ENCODE data around the gene UBXN11. TPM values are rescaled to one million over a fixed set of nuclear protein-coding genes. Genes with fewer than 3 reads are reported as not detected.

The UBXN11 gene, protein sequence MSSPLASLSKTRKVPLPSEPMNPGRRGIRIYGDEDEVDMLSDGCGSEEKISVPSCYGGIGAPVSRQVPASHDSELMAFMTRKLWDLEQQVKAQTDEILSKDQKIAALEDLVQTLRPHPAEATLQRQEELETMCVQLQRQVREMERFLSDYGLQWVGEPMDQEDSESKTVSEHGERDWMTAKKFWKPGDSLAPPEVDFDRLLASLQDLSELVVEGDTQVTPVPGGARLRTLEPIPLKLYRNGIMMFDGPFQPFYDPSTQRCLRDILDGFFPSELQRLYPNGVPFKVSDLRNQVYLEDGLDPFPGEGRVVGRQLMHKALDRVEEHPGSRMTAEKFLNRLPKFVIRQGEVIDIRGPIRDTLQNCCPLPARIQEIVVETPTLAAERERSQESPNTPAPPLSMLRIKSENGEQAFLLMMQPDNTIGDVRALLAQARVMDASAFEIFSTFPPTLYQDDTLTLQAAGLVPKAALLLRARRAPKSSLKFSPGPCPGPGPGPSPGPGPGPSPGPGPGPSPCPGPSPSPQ
- total RNA-seq, result 3.0 and 4.3 TPM in 2 replicates

- DNase-seq (ENCODE audit: low read depth, low spot score), result peak; percentile 57
These were observed at the start of gene UBXN11 for GRCh38 chr1:26306290-26307229. Gene UBXN11 (minus strand): TSS chr1:26306636. CDS start chr1:26302883, 3,753 bp downstream.

- no peak for DNase-seq (ENCODE audit: low read depth, low spot score)
These were observed 49.7 kb upstream of the UBXN11 start for GRCh38 chr1:26356106-26356505.

- DNase-seq (ENCODE audit: low read depth, low spot score), result no peak
These were observed 48.5 kb upstream of the UBXN11 start for GRCh38 chr1:26354972-26355371.

GRCh38 chr1:26353976-26354820 is 47.8 kb upstream of the UBXN11 start, which contains the start of gene CRYBG2:
Gene CRYBG2 (minus strand): TSS chr1:26354130. CDS start chr1:26346657, 7,473 bp downstream.
- no peak for DNase-seq (ENCODE audit: low read depth, low spot score)

DNA sequence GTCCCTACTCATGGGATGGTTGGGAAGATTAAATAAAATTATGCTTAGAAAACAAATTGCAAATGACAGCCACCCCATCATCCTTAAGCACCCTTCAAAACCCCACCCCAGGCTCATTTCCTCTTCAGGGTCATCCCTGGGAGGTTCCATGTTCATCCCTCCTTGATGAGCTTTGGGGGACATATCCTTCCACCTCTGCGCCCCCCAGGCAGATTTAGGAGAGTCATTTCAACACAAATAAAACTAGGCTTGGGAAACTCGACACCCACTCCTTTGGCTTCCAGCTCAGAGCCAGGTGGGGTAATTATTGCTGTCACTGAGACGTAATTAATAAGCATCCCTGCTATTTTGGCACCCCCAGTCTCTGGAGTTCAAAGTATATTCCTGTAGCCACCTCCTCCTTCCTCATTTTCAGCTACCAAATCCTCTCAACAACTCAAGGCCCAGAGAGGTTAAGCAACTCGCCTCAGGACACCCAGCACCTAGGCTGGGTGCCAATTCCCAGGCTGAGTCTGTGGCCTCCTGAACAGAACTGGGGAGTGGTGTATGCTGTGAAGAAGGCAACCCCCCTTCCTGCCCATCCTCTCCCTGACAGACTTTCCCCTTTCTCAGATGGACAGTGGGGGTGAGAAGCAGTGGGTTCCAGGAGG is 46.9 kb upstream of the UBXN11 start:
- DNase-seq (ENCODE audit: low read depth, low spot score), result no peak

DNA sequence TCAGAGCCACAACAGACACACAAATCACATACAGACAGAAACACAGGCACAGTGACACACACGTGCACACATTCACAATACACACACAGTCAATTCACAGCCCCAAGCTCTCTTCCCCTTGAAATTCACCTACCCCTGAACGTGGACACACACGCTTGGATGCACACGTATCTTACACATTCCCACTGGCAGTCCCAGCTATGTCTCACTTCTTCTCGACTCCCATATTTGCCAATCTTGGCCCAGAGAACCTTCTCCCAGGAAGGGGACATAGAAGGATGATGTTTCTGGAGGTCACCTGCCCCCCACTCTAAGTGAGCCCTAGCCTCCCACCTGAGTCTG is 45.9 kb upstream of the UBXN11 start:
- DNase-seq (ENCODE audit: low read depth, low spot score), result no peak

- no peak for DNase-seq (ENCODE audit: low read depth, low spot score)
These were observed 45.3 kb upstream of the UBXN11 start for GRCh38 chr1:26351590-26352337.

DNA sequence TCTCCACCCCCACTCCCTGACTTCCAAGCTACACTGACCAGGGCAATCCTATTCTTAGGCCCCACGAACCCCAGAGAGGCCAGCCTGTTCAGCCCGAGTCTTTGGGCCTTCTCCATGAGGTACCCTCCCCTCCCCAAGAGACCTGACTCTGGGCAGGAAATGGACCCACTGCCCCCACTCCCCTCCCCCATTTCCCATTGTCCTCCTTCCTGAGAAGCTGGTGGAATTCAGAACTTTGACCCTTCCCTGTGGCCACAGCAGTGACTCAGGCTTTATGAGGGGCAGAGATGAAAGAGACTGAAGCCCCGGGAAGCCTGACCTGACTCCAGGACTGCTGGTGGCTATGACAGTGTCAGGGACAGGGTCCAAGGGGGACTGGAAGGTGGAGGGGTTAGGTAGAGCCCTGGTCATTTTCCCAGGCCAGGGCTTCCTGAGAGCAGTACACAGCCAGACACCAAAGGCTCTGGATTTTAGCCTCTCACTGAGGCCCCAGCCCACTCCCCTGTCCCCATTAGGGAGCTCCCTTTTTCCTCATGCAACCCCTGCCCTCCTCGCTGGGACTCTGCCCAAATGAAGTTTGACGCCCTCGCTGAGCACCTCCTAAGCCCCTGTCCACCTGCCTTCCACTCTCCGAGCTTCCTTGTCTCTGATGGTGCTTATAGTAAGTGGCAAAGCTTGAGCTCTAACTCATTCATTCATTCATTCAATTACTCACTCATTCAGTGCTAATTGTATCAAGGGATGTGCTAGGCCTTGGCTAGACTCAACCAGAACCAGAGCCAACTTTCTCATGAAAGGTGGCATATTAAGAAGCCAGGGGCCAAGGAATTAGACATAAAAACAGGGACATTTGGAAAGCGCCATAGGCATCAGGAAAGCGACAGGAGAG is 44.5 kb upstream of the UBXN11 start:
- DNase-seq (ENCODE audit: low read depth, low spot score), result peak; percentile 46

GRCh38 chr1:26350343-26350700 is 43.9 kb upstream of the UBXN11 start:
- no peak for DNase-seq (ENCODE audit: low read depth, low spot score)

DNA sequence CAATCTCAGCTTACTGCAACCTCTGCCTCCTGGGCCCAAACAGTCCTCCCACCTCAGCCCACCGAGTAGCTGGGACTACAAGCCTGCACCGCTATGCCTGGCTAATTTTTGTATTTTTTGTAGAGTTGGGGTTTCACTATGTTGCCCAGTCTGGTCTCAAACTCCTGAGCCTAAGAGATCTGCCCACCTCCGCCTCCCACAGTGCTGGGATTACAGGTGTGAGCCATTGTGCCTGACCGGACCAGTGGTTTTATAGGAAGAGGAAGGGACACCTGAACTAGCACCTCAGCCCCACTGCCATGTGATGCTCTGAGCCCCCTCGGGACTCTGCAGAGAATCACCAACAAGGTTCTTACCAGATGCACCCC is 43.4 kb upstream of the UBXN11 start:
- DNase-seq (ENCODE audit: low read depth, low spot score), result no peak

GRCh38 chr1:26349188-26349876 is 42.9 kb upstream of the UBXN11 start:
- no peak for DNase-seq (ENCODE audit: low read depth, low spot score)

DNA sequence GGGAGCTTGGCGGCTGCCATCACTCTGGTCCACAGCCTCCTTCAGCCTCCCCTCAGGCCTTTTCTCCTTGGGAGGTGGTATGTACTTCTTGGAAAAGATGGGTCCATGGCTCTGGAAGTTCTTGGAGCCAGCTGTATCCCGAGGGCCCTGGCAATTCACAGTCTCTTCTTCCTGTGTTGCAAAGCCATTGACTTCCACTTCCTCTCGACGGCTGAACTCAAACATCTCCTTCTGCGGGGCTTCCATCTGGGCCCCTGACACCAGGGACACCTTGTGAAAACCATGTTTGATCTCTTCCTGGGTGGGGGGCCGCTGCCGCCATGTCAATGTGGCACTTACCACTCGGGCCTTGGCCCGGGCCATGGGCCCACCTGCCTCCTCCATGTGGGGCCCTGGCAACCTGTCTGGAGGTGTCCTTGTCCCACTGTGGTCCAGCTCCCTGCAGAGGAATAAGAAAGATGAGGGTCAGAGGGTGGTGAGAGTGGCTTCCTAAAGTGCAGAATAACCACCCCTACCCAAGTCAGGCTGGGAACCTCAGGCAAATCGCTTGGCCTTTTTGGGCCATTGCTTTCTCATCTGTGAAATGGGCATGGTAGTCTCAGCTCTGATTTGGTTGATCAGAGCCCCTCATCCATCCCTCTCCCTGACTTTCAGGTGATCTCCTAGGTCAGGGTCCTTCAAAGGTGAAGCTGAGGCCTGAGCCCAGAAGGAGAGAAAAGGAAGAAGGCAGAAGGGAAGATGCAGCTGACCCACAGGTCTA is 40.0 kb upstream of the UBXN11 start:
- DNase-seq (ENCODE audit: low read depth, low spot score), result no peak

- DNase-seq (ENCODE audit: low read depth, low spot score), result no peak
These were observed 39.3 kb upstream of the UBXN11 start for GRCh38 chr1:26345718-26346117.

DNA sequence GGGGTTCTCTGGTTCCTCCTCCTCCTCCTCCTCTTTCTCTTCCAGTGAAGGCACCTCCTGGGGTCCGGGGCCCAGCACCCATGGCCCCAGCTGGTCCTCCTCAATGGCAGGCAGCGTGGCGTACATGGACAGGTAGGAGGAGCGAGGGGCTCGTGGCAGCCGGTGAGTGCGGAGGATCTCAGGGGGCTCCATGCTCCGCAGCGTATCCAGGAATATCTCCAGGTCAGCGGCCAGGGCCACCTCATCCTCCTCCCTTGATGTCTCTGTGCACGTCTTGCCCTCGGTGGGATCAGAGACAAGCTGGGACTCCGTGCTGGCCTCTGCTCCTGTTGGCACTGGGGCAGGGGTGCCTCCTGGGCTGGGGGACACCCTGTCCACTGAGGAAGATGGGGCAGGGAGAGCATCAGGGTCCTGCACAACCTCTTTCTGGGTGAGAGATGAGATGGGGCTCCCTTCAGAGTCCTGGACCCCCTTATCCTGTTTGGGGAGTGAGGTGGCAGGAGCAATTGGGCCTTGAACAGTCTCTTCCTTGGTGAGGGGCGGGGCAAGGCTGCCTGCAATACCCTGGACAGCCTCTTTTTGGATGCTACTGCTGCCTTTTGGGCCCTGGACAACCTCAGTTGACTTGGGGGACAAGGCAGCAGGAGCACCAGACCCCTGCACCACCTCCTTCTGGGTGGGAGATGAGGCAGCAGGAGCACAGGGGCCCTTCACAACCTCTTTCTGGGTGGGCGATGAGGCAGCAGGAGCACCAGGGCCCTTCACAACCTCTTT is 37.9 kb upstream of the UBXN11 start:
- DNase-seq (ENCODE audit: low read depth, low spot score), result no peak

GRCh38 chr1:26340047-26340481 is 33.6 kb upstream of the UBXN11 start:
- DNase-seq (ENCODE audit: low read depth, low spot score), result no peak

- DNase-seq (ENCODE audit: low read depth, low spot score), result no peak
These were observed 32.2 kb upstream of the UBXN11 start for GRCh38 chr1:26338670-26339069.

- no peak for DNase-seq (ENCODE audit: low read depth, low spot score)
These were observed 31.2 kb upstream of the UBXN11 start for GRCh38 chr1:26337625-26338024.
